ENCODE results near the gene IKZF2.

DNA sequence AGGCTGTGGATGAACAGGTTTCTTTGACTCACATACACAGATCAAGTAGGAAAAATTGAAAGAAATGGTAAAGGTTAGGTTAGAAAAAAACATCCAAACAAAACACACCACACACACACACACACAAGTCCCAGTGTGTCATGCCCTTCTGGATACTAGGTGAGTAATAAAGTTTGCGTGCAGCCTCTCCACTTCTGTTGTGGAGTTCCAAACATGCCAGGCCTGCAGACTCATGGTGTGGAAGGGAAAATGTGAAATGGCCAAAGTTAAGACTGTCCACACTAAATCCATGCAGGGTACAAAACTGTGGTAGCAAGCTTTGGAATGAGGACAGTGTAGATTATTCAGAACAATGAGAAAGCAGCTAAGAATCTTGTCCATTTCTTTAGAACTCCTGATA lies 114.6 kb downstream of the IKZF2 start:
- no peak for TF ChIP-seq EZH2phosphoT487 (IDR thresholded peaks at IDR 0.05; ENCODE audit: borderline replicate concordance, low read depth, low read length)
- TF ChIP-seq, protein P1, sequence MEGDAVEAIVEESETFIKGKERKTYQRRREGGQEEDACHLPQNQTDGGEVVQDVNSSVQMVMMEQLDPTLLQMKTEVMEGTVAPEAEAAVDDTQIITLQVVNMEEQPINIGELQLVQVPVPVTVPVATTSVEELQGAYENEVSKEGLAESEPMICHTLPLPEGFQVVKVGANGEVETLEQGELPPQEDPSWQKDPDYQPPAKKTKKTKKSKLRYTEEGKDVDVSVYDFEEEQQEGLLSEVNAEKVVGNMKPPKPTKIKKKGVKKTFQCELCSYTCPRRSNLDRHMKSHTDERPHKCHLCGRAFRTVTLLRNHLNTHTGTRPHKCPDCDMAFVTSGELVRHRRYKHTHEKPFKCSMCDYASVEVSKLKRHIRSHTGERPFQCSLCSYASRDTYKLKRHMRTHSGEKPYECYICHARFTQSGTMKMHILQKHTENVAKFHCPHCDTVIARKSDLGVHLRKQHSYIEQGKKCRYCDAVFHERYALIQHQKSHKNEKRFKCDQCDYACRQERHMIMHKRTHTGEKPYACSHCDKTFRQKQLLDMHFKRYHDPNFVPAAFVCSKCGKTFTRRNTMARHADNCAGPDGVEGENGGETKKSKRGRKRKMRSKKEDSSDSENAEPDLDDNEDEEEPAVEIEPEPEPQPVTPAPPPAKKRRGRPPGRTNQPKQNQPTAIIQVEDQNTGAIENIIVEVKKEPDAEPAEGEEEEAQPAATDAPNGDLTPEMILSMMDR (conservative IDR thresholded peaks at IDR 0.05; ENCODE audit: low read length), result no peak

Data from OCI-LY7 (cell line).